Panc1 (cell line): ENCODE measurements around the gene SGIP1.

ENCODE experiments used
- CTCF ChIP-seq: fragments of 450-650 bp; IDR thresholded peaks from 2 replicates; pipeline ENCODE4 v1.5.1; 2017; ENCODE audit warnings: mild to moderate bottlenecking
- POLR2AphosphoS5 ChIP-seq: IDR thresholded peaks from 2 replicates; pipeline ENCODE4 v1.6.1; 2012; ENCODE audit warnings: mild to moderate bottlenecking, low read depth, low read length, moderate library complexity
- TCF7L2 ChIP-seq: IDR thresholded peaks from 2 replicates; pipeline ENCODE4 v1.6.1; 2011; ENCODE audit warnings: mild to moderate bottlenecking, low read depth, low read length, inconsistent platforms

- TF ChIP-seq CTCF (no peak), POLR2AphosphoS5 (no peak), TCF7L2 (no peak)
Measured at GRCh38 chr1:66626261-66626660, 92.3 kb downstream of the SGIP1 start.
